ENCODE measurements around the gene AP1S3.

AP1S3 gene

DNA sequence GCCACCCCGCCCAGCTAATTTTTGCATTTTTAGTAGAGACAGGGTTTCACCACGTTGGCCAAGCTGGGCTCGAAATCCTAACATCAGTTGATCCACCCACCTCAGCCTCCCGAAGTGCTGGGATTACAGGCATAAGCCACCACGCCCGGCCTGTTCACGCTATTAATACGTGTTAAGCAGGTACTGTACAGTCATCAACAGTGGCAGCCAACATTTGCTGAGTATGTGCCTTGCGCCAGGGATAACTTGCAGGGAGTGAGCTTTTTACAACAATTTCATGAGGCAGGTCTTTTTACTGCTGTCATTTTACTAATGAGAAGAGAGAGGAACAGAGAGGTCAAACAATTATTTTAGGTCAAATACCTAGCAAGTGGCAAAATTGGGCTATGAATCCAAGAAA lies 115.2 kb downstream of the AP1S3 start:
- DNase-seq (ENCODE audit: low read depth) = no peak

DNA sequence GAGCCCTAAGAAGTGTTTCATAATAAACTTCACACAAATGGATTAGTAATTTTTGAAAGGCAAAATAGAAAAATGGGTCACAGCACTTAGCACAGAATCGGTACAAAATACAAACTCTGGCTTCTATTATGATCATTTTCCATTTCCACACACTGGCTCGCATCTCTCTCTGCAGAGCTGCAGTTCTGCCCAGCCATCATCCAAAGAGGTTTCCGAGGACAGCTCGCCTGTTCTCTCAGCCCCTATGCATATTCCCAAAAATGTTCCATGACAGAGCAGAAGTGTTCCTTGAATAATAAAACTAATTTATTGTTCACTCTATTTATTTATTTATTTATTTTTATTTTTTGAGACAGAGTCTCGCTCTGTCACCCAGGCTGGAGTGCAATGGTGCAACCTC lies 115.6 kb downstream of the AP1S3 start:
- DNase-seq (ENCODE audit: low read depth) = no peak

- DNase-seq (ENCODE audit: low read depth) = no peak
Measured at GRCh38 chr2:223720367-223720766, 117.0 kb downstream of the AP1S3 start.

GRCh38 chr2:223712642-223713041 lies 124.7 kb downstream of the AP1S3 start:
- no peak for DNase-seq (ENCODE audit: low read depth)

GRCh38 chr2:223711596-223712326 lies 125.6 kb downstream of the AP1S3 start:
- DNase-seq (ENCODE audit: low read depth) = no peak
